Right ventricle myocardium superior (tissue), 1 donor: ENCODE results near the gene RNF7. TPM values are rescaled to one million over a fixed set of nuclear protein-coding genes. Genes with fewer than 3 reads are reported as not detected.
"Not testable (repeated sequence)": the region's sequence is repeated elsewhere in the genome, so short reads cannot be mapped to it uniquely, and the experiment has no call there.

Source experiments
- ATAC-seq: fragments of 200-7000 bp; cut with Tn5 transposase; one replicate; pipeline ENCODE4 v1.9.1; 2020; ENCODE audit warnings: mild to moderate bottlenecking; ENCODE audit not compliant: poor library complexity
- DNase-seq: peaks from one replicate; pipeline ENCODE4 v3.0.0-alpha.2; 2020
- intact Hi-C: fragments of 100-400 bp; cut with DNase I; formaldehyde crosslinking; loops from one replicate; pipeline ENCODE4 v1.11.2; 2022
- long read RNA-seq: library from polyadenylated mRNA; unstranded; transcript quantifications from one replicate; pipeline ENCODE4 v2.0.0, GENCODE V29; 2021
- total RNA-seq: library from RNA; stranded (reverse); fragmentation: NEBNext Ultra II Directional; extraction: Animal tissue kit (Norgen Biotek cat#: 25700); gene quantifications from one replicate; pipeline ENCODE4 v1.2.1, GENCODE V29; 2021
- donor health status: DM: no; HTN: yes; CAD: no; lungs with severe emphysema.

RNF7 gene
- total RNA-seq, result 87.4 TPM
- long read RNA-seq, transcript RNF7-201 (3 exons, 2,763 nt), result major isoform, 93 of 104 reads
- long read RNA-seq, transcript RNF7-203 (4 exons, 1,036 nt), result minor isoform, 5 of 104 reads
- long read RNA-seq, partial matches to known transcripts, result 0 of 104 reads
- long read RNA-seq, other reads (novel, unspliced or antisense), result 2 of 104 reads

GRCh38 chr3:141738022-141738890 lies at the start of gene RNF7:
TSS of gene RNF7 (plus strand) at chr3:141738298. CDS start at chr3:141738342, 44 bp downstream.
- peak; percentile 98 for DNase-seq

GRCh38 chr3:141690431-141691072 lies 47.5 kb upstream of the RNF7 start:
- no peak for DNase-seq
- intact Hi-C loops, result no loop called here
- ATAC-seq, result no peak

More at GRCh38 chr3:141738022-141738890, at the start of gene RNF7:
- ATAC-seq, result peak; percentile 99
- intact Hi-C loops, result loop anchor here (2.0 to 10.0 kb wide), 3 partner anchors 139 to 175 kb away; partner anchors contain the start of gene ATP1B3

GRCh38 chr3:141691471-141691870 lies 46.6 kb upstream of the RNF7 start:
- ATAC-seq, DNase-seq, intact Hi-C loops: not testable (repeated sequence)

GRCh38 chr3:141692973-141693372 lies 45.1 kb upstream of the RNF7 start:
- DNase-seq, ATAC-seq, intact Hi-C loops: not testable (repeated sequence)

- ATAC-seq (no peak), DNase-seq (no peak)
- intact Hi-C loops, result no loop called here
Observed at GRCh38 chr3:141699324-141699723, 38.8 kb upstream of the RNF7 start.

- DNase-seq (no peak), ATAC-seq (no peak)
- intact Hi-C loops, result no loop called here
Observed at GRCh38 chr3:141699897-141700296, 38.2 kb upstream of the RNF7 start.

- ATAC-seq, DNase-seq, intact Hi-C loops: not testable (repeated sequence)
Observed at GRCh38 chr3:141703367-141703766, 34.7 kb upstream of the RNF7 start.

- DNase-seq, result no peak
- intact Hi-C loops, result no loop called here
- no peak for ATAC-seq
Observed at GRCh38 chr3:141707741-141708203, 30.3 kb upstream of the RNF7 start.

GRCh38 chr3:141708367-141708766 lies 29.7 kb upstream of the RNF7 start:
- intact Hi-C loops, result no loop called here
- DNase-seq, result no peak
- ATAC-seq, result no peak

GRCh38 chr3:141709126-141709770 lies 28.9 kb upstream of the RNF7 start:
- ATAC-seq, result no peak
- intact Hi-C loops, result no loop called here

GRCh38 chr3:141710121-141710520 lies 28.0 kb upstream of the RNF7 start:
- intact Hi-C loops, result no loop called here
- DNase-seq, result no peak
- ATAC-seq, result no peak

More at GRCh38 chr3:141709126-141709770, 28.9 kb upstream of the RNF7 start:
- DNase-seq, result no peak

GRCh38 chr3:141710888-141711616 lies 27.0 kb upstream of the RNF7 start:
- no peak for DNase-seq
- no peak for ATAC-seq
- intact Hi-C loops, result no loop called here

GRCh38 chr3:141714671-141715070 lies 23.4 kb upstream of the RNF7 start:
- intact Hi-C loops, result no loop called here
- ATAC-seq (no peak), DNase-seq (no peak)

- DNase-seq, result no peak
- ATAC-seq, result no peak
- intact Hi-C loops, result no loop called here
Observed at GRCh38 chr3:141722081-141722480, 16.0 kb upstream of the RNF7 start.

- intact Hi-C loops, result no loop called here
- no peak for DNase-seq
- no peak for ATAC-seq
Observed at GRCh38 chr3:141722648-141723047, 15.4 kb upstream of the RNF7 start.

- no peak for DNase-seq
- intact Hi-C loops, result no loop called here
- ATAC-seq, result no peak
Observed at GRCh38 chr3:141723255-141723654, 14.8 kb upstream of the RNF7 start.

GRCh38 chr3:141724186-141724585 lies 13.9 kb upstream of the RNF7 start:
- DNase-seq (no peak), ATAC-seq (no peak)
- intact Hi-C loops, result no loop called here

- intact Hi-C loops, result no loop called here
- no peak for ATAC-seq
- DNase-seq, result no peak
Observed at GRCh38 chr3:141725036-141725435, 13.1 kb upstream of the RNF7 start.
